GM21360 (cell line): ENCODE measurements around the gene UCK1.
A peak's percentile ranks its signal among the peaks of the same experiment; 100 is the strongest.
"Not testable (repeated sequence)": the region's sequence is repeated elsewhere in the genome, so short reads cannot be mapped to it uniquely, and the experiment has no call there.

Experiments
- ATAC-seq: cut with Tn5 transposase; IDR thresholded peaks from one replicate; pipeline ENCODE4 v1.9.1; 2021; ENCODE audit warnings: mild to moderate bottlenecking, moderate library complexity; ENCODE audit not compliant: unreplicated experiment

Gene UCK1

GRCh38 chr9:131554087-131554842 lies 23.2 kb upstream of the UCK1 start:
- ATAC-seq, result no peak

GRCh38 chr9:131552030-131552429 lies 21.0 kb upstream of the UCK1 start:
- ATAC-seq, result no peak

- not testable (repeated sequence) for ATAC-seq
Measured at GRCh38 chr9:131550465-131550864, 19.4 kb upstream of the UCK1 start.

GRCh38 chr9:131549186-131549585 lies 18.1 kb upstream of the UCK1 start:
- not testable (repeated sequence) for ATAC-seq

GRCh38 chr9:131546336-131547084 lies 15.4 kb upstream of the UCK1 start:
- ATAC-seq, result no peak

- no peak for ATAC-seq
Measured at GRCh38 chr9:131545786-131546335, 14.8 kb upstream of the UCK1 start.

- ATAC-seq, result no peak
Measured at GRCh38 chr9:131545003-131545785, 14.1 kb upstream of the UCK1 start, which contains the start of gene PRRT1B. Gene PRRT1B, plus strand, starts transcription at chr9:131545523. Its CDS starts 93 bp downstream, at chr9:131545616.

- ATAC-seq, result no peak
Measured at GRCh38 chr9:131543141-131543540, 12.1 kb upstream of the UCK1 start.

GRCh38 chr9:131539223-131539923 lies 8.3 kb upstream of the UCK1 start:
- ATAC-seq, result no peak

- ATAC-seq, result no peak
Measured at GRCh38 chr9:131537946-131538345, 6.9 kb upstream of the UCK1 start.

- no peak for ATAC-seq
Measured at GRCh38 chr9:131534721-131535237, 3.7 kb upstream of the UCK1 start.

GRCh38 chr9:131530546-131530919 lies 530 bp downstream of the UCK1 start:
- ATAC-seq, result peak; percentile 23

GRCh38 chr9:131529597-131530545 lies 1.2 kb downstream of the UCK1 start:
- ATAC-seq, result no peak

GRCh38 chr9:131528886-131529505 lies 2.1 kb downstream of the UCK1 start:
- ATAC-seq, result no peak

- no peak for ATAC-seq
Measured at GRCh38 chr9:131528186-131528585, 2.9 kb downstream of the UCK1 start.

- ATAC-seq, result no peak
Measured at GRCh38 chr9:131525643-131526565, 5.2 kb downstream of the UCK1 start.

- ATAC-seq, result no peak
Measured at GRCh38 chr9:131524665-131525315, 6.3 kb downstream of the UCK1 start.
